ENCODE data around the gene STX3.
"Not testable (repeated sequence)": the region's sequence is repeated elsewhere in the genome, so short reads cannot be mapped to it uniquely, and the experiment has no call there.

STX3 gene

DNA sequence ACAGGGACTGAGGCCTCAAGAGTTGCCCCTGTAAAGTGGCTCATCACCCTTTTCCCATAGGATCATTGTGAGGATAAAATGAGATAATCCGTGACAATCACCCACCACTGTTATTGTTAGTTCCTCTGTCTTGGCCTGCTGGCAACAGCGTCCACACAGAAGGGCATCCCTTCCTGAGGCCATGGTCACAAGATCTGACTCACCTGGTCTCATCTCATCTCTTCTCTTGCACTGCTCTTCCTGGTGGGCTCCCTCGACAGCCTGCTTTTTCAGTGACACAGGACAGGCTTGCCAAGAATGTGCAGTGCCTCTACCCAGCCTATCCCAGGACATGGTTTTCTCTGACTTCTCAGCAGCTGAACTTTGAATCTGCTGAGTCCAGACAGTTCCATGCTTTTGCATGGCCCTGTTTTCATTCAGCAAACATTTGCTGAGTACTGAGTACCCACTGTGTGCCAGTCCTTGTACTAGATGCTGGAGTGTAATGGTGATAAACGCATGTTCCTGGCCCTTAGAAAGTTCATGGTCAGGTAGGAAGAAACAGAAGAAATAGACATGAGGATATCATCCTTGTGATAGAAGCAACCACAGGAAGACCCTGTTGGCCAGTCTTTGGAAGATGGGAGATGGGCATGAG is 3.3 kb downstream of the STX3 start:
- no peak for DNase-seq

DNA sequence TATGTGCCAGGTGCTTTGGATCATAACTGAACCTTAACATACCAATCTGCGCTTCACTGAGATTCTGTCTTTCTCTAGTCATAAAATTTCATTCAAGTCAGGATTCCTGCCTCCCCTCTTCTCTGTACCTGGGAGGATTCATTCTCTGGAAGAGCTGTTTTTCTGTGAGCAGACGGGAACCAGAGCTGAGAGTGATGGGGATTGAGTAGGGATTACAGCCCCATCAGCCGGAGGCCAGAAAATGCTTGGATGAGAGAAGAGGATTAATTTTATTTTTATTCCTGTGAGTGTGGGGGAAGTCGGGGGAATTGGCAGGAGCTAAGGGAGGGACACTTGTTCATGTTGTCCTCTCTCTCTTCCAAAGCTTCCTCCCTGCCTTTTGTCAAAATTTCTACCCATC is 4.7 kb downstream of the STX3 start:
- no peak for DNase-seq

DNA sequence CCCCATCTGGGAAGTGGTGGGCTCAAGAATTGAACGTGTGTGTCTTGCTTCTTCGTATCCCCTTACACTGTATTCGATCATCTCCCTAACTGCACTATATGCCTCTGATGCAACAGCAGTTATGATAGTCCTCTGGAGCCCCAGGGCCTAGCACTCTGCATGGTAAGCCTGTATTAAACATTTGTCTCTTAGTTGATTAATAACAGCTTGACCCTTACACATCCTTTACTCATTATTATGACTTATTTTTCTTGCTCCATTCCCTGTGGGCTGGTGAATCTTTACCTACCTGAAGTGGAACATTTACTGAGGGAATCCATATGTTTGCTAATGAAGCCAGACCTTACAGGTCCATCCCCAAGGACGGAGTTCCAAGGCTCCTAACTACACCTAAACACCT is 5.6 kb downstream of the STX3 start:
- DNase-seq = no peak

DNA sequence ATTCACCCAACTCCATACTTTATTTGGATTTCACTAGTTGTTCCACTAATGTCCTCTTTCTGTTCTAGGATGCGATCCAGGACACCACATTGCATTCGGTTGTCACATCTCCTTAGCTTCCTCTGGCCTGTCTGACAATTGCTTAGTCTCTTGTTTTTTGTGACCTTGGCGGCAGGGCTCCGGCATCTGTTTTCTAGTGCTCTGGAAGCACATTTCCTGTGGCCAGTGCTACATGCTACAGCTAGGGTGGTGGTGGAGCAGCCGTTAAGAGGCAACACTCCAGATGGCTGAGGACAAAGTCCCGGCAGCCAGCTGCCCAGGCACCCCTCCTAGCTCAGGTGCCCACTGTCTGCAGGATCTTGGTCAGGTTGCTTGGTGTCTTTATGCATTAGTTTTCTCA is 6.8 kb downstream of the STX3 start:
- DNase-seq = no peak

DNA sequence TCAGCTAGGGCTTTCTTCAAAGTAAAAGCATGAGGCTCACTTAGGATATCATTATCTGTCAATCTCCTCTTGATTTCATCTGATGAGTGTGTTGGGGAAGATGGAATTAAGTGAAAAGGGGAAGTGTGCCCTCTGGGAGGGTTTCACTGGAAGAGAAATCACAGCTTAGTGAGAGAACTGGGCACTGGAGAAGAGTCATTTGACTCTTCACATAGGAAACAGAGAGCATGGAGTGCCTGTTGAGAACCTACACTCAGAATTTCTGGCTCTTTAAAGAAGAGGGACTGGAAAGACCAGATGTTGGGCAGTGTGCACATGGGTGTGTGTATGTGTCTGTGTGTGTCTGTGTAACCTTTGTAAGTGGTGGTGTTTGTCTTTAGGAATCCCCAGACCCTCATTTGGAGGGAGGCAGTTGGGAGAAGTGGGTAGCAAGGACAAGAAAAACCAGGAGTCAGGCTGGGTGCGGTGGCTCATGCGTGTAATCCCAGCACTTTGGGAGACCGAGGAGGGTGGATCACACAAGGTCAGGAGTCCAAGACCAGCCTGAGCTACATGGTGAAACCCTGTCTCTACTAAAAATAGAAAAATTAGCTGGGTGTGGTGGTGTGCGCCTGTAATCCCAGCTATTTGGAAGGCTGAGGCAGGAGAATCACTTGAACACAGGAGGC is 10.0 kb downstream of the STX3 start:
- DNase-seq = no peak

DNA sequence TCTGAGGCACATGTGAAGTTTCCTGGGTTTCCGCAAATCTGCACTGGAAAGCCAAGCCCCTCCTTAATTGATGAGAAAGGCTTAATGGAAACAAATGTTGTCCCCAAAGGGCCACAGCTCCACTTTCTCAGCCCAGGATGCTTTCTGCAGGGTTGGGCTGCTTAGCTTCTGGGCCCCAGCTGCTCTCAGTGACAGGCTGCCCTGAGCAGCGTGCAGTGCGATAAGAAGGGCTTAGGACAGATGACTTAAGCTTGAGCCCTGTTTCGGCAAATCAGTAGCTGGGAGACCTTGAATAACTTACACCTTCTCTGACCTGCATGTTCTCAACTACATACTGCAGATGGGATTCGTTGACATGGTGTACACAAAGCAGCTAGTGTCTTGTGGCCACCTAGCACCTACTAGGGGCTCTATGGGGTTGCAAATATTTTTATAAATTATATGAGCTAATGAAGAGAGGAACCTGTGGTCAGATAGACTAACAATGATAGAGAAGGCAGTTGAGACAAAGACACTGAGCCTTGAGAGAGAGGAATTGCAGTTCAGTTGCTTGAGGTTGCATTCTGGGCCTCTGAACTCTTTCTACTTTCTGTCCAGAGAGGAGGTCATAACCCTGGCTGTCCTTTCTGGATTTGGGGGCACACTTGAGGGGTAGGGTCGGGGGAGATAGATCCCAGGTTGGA is 11.5 kb downstream of the STX3 start:
- no peak for DNase-seq

DNA sequence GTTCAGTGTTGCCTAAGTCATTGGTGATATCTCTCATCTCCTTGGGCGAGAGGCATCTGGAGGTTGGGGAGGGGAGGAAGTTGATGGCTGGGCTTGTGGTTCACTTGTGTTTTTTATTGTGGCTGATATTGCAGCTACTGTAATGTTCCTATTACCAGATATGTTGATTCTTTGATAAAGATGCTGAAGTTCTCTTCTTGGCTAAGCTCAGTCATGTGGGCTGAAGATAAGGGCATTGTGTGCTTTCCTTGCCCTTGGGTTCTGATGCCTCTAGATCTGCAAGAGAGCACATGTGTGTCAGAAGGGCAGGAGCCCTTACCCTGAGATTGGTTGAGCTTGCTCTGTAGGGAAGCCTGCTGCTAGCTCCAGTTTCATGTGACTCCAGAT is 12.0 kb downstream of the STX3 start:
- DNase-seq = no peak

DNA sequence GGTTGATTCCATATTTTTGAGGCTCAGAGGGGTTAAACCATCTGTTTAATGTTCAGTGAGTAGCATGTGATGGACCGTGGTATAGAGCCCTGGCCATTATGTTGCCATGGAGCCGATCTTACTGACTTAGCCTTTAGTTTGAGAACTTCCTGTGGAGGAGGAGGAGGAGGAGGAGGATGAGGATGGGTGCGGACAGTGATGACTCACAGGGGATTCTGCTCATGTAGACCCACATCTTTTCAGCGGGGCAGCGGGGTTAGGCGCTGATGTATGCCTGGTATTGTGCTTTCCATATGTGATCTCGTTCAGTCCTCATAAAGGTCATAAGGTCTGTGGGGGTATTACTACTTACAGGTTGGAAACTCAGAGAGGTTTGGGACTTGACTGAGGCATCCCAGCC is 13.9 kb downstream of the STX3 start:
- no peak for DNase-seq

DNA sequence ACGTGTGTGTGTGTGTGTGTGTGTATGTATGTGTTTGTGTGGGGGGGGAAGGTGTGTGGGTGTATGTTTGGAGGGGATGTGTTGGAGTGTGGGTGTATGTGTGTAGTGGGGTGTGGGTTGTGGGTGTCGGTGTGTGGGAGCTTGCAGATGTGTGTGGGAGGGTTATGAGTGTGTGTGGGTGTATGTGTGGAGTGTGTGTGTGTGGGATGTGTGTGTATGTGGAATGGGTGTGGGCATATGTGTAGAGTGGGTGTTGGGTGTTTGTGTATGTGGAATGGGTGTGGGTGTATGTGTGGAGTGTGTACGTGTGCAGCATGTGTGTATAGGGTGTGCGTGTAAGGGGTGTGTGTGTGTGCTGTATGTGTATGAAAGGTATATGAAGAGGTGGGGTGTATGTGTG is 14.7 kb downstream of the STX3 start:
- DNase-seq = no peak

DNA sequence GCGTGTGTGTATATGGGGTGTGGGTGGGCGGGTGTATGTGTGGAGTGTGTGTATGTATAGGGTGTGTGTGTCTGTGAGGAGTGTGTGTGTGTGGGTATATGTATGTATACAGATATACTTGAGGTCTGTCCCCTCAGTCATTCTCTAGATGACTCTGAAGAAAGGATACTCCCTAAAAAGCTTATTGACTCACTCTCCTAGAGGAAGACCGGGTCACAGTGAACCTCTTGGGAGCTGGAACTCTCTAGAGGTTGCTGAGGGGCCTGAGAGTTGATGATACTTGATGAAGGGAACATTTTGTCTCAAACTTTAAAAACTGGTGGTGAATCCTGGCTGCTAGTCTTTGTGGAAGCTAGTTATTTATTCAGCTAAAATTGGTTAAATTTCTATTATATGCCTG is 15.1 kb downstream of the STX3 start:
- DNase-seq = no peak

DNA sequence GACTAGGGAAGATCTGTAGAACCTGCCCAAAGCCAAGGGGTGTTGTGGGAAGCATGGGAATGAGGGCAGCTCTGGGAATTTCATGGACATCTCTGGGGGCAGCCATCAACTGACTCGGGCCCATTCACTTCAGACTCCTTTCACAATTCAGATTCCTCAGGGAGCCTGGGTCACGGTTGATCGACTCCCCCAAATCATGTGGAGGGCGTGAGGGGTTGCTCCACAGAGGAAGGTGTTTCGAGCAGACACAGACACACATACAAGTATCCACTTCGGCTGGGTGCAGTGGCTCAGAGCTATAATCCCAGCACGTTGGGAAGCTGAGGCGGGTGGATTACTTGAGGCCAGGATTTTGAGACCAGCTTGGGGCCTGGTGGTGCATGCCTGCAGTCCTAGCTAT is 15.7 kb downstream of the STX3 start:
- DNase-seq = no peak

DNA sequence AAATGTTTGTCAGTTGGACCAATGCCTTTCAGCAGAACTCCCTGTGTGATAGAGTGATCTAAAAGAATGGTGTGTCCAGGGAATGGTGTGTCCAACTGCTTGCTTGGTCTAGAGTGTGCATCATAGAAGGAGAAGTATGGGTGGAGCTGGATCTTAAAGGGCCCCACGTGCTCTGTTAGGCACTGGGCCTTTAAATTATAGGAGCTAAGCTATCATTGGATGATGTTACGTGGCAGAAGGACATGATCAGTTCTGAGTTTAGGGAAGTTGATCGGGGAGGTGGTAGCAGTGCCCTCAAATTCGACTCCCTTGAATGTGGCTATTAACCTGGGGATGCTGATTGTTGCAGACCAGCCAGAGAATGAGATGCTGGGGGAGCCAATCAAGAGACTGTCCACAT is 16.4 kb downstream of the STX3 start:
- DNase-seq = no peak

DNA sequence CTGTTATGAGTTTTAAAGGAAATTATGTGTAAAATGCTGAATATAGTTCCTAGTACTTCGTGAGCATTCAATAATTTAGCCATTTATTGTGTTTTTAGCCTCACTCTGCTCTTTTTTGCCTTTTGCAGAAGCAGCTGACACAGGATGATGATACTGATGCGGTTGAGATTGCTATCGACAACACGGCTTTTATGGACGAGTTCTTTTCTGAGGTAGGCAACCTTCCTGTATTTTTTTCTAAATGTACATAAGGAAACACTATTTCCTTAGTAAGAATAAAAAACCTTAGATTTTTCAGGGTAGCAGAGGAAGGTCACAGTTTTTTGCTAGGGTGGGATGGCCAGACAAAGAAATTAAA is 17.9 kb downstream of the STX3 start:
- no peak for DNase-seq

DNA sequence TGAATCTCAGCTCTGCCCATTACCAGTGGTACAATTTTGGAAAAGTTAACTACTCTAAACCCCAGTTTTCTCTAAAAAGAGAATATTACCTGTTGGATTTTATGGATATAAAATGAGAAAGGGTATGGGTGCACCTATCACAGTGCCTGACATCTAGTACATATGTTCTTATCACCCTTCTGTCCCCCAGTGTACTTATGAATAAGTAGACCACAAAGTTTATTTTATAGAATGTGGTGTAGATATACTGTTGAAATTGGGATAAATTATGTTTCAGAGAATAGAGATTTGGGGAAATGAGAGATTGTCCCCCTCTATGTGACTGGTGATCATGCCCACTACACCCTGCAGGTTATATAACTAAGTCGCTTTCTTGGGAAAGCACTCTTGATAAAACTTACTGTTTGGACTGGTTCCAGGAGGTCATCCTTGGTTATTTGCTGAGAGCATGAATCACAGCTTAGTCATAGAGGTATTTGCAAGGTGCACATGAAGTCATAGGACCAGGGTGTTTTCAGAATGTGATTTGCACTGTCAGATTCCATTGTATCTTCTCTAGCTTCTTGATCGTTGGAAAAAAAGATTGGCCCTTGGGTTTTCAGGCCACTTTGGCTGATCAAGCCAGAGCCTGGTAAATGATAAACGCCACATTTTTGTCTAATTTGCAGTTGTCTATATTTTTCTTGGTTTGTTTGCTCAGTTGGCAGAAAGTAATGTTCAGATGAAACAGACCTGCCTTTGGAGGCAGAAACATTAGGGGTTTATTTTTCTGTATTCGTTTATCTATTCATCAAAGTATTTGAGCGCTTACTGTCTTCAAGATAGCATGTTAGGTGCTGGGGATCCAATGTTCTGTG is 21.3 kb downstream of the STX3 start:
- DNase-seq = peak; percentile 61

DNA sequence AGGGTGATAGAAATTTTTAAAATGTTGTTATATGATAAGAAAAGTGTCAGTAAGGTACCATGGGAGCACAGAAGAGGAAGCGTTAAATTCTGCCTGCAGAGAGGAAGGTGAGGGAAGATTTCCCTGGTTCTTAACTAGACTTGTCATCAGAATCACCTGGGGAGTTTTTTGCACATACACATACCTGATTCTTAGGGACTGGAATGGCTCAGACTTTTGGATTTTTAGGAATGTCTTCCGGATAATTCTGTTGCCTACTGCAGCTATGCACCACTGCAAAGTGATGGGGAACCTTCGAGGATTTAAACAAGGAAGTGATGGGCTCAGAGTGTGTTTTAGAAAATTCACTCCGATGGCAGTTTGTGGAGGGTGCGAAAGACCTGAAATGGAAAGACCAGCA is 21.9 kb downstream of the STX3 start:
- DNase-seq = no peak

DNA sequence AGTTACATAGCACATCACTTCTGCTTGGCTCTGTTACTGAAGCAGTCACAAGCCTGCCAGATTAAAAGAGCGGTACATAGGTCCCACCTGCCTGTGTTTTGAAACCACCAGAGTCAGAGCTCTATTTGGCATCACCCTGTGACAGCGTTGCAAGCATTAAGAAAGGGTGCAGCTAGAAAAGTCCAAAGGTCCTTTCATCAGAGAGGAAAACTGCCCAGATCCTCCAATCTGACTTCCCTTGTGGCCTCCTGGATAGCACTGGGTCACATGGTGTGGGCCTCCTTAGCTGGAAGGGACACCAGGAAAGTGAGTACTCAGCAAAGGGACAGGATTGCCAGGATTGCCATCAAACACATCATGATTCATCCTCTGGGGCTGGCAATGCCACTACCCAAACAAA is 22.9 kb downstream of the STX3 start:
- DNase-seq = no peak

DNA sequence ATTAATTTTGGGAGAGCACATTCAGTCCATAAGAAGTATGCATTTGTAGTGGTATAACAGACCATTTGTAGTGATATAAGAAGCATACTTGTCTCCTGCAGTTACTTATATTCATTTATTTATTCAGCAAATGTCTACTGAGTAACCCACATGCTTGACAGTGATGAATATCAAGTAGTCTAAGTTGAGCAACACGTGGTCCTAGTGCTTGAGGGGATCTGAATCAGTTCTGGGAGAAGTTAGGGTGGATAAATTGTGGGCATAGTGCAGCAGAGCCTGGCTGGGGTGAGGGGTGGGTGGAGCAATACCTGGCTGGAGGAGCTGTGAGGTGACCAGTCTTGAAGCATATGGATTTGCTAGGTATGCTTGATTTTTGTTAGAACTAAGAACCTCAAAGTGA is 24.3 kb downstream of the STX3 start:
- DNase-seq = no peak

DNA sequence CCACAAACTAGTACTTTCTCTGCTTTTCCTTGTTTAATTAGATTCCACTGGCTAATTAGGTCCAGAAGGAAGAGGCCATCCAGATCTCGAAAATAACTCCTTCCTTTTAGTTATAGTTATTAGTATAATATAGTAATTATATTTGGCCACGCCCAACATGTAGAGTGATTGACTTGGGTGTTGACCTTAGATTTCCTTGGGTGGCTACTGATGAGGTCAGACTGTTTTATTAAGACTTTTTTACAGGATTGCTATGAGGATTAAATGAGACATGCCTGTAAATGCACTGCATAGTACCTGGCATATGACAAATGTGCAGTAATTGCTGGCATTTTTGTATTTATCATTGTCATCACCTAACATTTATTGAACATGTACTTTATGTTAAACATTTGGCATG is 26.9 kb downstream of the STX3 start:
- DNase-seq = no peak

DNA sequence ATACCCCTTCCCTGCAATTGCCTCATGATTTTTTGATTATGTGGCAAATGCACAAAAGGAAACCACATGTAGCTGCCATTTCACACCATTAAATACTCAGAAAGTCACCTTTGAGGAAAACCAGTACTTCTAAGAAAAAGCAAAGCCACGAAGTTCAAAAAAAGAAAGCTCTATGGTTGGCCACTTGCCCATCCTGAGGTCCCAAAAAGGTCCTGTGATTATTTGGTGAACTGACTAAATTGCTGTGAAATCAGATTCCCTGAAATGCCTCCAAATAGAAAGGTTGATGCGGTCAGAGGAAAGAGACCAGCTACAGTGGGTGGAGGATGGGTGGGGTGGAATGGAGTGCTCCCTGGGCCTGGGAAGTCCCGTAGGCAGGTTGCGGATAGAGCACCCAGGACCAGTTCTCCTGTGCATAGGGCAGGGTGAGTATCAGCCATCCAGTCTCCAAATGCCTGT is 28.5 kb downstream of the STX3 start:
- DNase-seq = no peak

DNA sequence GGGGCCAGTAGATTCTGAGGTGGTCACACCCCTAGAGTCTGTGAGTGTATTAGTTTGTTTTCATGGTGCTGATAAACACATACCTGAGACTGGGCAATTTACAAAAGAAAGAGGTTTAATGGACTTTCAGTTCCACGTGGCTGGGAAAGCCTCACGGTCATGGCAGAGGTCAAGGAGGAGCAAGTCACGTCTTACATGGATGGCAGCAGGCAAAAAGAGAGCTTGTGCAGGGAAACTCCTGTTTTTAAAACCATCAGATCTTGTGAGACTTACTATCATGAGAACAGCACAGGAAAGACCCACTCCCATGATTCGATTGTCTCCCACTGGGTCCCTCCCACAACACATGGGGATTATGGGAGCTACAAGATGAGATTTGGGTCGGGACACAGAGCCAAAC is 29.3 kb downstream of the STX3 start:
- not testable (repeated sequence) for DNase-seq

DNA sequence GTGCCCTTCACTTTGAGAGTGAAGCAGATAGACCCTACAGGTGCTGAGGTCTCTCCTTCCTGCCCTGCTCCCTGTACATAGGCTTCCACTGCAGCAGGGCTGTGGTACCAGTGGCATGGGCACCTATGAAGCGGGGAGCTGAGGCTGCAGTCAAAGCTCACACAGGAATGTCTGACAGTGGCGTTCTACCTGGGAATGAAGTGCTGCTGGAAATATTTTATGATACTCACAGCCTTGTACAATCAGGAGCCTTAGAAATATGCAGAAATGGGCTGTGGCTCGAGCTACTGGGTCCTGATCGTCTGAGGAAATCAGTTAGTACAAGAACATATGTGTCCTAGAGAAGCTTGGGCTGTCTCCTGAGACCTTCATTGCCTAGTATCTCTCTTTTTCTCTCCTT is 30.6 kb downstream of the STX3 start:
- DNase-seq = no peak

DNA sequence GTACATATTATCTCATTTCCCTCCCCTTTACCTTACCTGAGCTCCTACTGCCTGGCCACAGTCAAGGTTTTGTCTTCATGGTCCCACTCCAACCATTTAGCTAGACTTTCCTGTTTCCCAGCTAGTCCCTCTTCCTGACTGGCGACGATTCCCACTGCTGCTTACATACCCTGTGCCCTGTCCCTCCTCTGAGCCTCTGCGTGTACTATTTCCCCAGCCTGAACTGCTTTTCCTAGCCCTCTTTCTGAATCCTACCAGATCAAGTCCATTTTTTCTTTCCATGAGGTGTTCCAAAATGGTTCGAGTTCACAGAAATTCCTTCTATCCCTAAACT is 32.0 kb downstream of the STX3 start:
- no peak for DNase-seq

DNA sequence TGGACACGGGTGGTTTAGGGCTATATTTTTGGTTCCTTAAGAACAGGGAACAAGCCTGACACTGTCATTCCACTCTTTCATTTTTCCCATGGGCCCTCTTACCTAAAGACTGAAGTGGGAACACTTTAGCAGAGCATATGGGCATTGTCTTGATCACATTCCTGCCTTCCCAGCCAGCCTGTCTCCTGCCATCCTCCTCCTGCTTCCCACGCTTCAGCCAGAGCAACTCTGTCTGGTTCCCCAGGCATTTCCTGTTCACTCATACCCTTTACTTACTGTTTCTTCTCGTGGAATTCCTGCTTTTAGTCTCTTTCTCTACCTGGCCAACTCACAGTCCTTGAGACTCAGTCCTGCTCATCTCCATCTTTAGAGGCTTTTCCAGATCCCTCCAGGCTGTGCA is 32.6 kb downstream of the STX3 start:
- peak; percentile 48 for DNase-seq

DNA sequence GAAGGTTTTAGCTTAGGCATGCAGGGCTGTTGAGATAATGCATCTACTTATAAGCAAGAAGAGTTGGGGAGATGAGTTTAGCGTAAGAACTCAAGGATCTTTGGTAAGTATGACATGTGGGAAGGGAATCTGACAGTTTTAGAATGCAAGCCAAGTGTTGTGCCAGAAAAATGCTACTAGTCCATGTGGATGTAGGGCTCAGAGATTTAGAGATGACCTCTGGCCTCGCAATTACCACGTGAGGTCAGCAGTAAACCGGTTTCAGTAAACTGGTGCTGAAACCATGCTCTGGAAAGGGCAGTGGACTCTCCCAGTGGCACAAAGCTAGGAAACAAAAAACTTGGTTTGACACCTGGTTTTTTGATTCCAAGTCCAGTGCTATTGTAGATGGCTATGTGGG is 36.5 kb downstream of the STX3 start:
- DNase-seq = no peak
